HG02610 (cell line): ENCODE data around the gene TRIM56.
"Not testable (repeated sequence)": the region's sequence is repeated elsewhere in the genome, so short reads cannot be mapped to it uniquely, and the experiment has no call there.

Source experiments
- ATAC-seq: cut with Tn5 transposase; IDR thresholded peaks from one replicate; pipeline ENCODE4 v1.9.1; 2021; ENCODE audit warnings: mild to moderate bottlenecking, moderate library complexity; ENCODE audit not compliant: unreplicated experiment

Gene TRIM56

DNA sequence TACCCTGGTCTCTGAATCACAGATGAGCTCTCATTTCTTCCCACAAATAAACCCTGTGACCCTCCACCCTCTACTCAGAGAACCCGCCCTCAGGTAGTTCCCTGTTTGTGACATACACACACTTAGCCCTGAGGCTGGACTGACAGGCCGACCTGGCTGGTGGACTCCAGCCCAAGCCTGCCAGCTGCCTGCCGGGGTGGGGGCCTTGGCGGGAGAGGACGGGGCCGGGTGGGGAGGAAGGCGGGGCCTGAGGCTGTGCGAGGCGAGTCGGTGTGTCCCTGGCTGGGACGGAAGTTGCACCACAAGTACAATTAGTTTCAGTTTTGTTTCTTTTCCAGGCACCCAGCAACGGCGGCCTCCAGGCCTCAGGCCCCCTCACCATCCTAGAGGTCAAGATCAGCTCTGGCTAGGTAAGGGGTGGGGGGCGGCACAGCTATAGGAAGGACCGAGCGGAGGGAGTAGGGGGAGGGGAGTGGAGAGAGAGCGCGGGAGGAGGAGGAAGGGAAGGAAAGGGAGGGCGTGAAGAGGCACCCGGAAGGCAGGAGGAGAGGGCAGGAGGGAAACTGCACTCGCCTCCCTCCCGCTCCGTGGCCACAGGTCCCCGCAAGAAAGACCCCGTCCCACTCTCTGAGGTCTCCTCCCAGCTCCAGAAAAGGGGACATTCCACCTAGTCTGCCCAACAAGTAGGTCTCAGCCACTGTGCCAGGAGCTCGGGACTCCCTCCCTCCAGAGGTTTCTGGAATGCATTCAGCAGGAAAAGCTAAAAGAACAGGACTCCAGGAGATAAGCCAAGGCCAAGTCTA lies at the start of gene TRIM56:
Gene TRIM56, plus strand, starts transcription at position 320 of the 803 bp plus-strand sequence. CDS start 1,832 bp downstream, outside the sequence.
- ATAC-seq: peak; percentile 76

DNA sequence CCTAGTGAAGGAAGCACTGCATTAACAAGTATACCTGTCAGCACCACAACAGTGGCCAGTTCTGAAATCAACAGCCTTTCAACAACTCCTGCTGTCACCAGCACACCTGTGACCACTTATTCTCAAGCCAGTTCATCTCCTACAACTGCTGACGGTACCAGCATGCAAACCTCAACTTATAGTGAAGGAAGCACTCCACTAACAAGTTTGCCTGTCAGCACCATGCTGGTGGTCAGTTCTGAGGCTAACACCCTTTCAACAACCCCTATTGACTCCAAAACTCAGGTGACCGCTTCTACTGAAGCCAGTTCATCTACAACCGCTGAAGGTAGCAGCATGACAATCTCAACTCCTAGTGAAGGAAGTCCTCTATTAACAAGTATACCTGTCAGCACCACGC lies 49.3 kb upstream of the TRIM56 start:
- no peak for ATAC-seq

- not testable (repeated sequence) for ATAC-seq
These were observed 44.0 kb upstream of the TRIM56 start for GRCh38 chr7:101041283-101041682.

DNA sequence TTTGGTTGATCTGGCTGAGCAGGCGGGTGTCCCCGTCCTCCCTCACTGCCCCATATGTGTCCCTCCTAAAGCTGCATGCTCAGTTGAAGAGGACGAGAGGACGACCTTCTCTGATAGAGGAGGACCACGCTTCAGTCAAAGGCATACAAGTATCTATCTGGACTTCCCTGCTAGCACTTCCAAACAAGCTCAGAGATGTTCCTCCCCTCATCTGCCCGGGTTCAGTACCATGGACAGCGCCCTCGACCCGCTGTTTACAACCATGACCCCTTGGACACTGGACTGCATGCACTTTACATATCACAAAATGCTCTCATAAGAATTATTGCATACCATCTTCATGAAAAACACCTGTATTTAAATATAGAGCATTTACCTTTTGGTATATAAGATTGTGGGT lies 26.9 kb upstream of the TRIM56 start:
- ATAC-seq: no peak

DNA sequence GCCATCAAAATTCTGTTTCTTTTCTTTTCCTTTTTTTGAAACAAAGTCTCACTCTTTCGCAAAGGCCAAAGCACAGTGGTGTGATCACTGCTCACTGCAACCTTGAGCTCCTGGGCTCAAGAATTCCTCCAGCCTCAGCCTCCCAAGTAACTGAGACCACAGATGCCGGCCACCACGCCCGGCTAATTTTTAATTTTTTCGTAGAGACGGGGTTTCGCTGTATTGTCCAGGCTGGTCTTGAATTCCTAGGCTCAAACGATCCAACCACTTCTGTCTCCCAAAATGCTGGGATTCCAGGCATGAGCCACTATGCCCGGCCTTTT lies 25.7 kb upstream of the TRIM56 start:
- no peak for ATAC-seq

- ATAC-seq: no peak
These were observed 24.3 kb upstream of the TRIM56 start for GRCh38 chr7:101060992-101061391.

- not testable (repeated sequence) for ATAC-seq
These were observed 21.1 kb upstream of the TRIM56 start for GRCh38 chr7:101064176-101064550.

- not testable (repeated sequence) for ATAC-seq
These were observed 20.1 kb upstream of the TRIM56 start for GRCh38 chr7:101065162-101065561.

DNA sequence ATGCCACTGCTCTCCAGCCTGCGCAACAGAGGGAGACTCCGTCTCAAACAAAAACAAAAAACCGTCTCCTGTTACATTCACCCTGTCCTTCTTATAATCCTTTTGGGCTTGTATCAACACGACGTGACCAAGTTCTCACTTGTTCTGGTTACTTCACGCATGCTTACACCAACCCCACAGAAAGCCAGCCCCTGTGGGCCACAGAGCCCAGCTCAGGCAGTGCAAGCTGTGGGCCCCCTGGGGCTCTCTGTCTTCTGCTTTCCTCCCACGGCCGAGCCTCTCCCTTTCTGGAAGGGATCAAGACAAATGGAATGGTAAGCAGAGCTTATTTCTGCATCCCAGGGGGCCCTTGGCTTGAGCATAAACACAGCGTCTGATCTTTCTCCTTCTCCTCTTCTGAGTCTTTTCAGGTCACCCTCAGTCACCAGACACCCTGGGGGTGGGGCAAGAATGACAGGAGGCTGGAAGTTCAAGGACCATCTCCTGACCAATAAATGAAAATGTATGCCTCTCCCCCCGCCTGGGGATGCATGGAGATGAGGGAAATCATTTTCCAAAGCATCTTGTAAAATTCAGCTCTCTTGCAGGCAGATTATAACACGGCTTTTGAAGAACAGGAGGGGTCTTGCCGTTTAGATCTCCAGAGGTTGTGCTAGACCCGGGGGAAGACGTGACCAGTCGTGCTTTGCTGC lies 19.0 kb upstream of the TRIM56 start:
- ATAC-seq: no peak

DNA sequence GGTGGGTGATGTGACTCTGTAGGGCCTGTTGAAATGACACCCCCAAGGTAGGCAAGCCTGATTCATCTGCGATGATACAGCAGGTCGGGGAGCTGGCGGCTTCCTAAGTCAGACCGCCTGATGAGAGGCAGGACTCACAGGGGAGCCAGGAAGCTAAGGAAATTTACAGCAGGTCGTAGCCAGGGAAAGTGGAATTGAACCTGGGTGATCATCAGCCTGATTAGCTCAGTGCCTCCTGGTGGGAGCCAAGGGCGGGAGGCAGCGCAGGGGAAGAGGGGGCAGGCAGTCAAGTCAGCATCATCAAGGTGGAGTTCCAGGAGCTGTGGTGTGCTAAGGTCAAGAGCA lies 18.5 kb upstream of the TRIM56 start:
- no peak for ATAC-seq

DNA sequence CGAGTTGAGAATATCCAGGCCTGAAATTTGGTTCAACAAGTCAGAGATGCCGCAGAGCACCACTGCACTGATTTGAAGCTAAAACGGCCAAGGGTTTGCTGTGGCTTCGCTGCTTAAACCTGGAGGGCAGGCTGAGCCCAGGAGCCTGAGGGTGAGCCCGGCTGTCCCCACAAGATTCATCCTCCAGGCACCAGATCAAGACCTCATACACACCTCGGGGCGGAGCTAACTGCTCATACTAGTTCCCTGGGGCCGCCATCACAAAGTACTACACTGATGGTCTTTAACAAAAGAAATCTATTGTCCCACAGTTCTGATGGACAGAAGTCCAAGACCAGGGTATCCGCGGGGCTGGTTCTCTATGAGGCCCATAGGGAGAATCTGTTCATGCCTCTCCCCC lies 16.9 kb upstream of the TRIM56 start:
- ATAC-seq: no peak

- ATAC-seq: not testable (repeated sequence)
These were observed 13.7 kb upstream of the TRIM56 start for GRCh38 chr7:101071362-101072104.

- ATAC-seq: no peak
These were observed 9.6 kb upstream of the TRIM56 start for GRCh38 chr7:101075646-101076045.

GRCh38 chr7:101076183-101076582 lies 9.1 kb upstream of the TRIM56 start:
- ATAC-seq: not testable (repeated sequence)

DNA sequence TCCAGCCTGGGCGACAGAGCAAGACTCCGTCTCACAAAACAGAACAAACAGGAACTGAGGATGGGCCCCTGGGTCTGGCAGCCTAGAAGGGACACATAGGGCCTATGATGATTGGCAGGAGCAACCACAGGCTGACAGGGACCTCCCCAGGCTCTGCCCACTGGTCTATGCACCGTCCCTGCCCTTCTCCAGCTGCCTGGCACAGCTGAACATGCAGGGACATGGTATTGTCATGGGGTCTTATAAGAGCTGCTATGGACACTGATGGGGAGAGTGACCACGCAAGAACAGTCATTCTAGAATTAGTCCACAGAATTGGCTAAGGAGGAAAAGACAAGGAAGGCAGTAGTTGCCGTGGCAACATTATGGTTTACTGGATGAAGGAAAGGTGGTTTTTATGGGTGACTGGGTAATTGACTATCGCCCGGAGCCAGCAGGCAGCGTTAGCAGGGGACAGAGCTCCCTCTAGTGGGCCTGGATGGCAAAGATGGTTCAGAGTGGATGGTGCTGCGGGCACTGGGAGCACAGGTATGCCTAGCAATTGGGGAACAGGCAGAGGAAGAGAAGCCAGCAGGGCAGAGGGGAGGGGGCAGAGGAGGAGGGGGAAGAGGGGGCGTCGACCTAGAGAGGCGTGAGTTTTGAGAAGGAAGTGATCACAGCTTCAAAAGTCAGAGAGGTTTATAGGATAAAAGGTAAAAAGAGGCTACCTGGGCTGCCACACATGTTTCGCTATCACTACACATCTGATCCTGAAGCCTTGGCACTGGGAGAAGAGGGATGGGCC lies 7.8 kb upstream of the TRIM56 start:
- ATAC-seq: peak; percentile 83

GRCh38 chr7:101081432-101081831 lies 3.8 kb upstream of the TRIM56 start:
- ATAC-seq: no peak

GRCh38 chr7:101084865-101085161 lies 468 bp upstream of the TRIM56 start:
- ATAC-seq: no peak

DNA sequence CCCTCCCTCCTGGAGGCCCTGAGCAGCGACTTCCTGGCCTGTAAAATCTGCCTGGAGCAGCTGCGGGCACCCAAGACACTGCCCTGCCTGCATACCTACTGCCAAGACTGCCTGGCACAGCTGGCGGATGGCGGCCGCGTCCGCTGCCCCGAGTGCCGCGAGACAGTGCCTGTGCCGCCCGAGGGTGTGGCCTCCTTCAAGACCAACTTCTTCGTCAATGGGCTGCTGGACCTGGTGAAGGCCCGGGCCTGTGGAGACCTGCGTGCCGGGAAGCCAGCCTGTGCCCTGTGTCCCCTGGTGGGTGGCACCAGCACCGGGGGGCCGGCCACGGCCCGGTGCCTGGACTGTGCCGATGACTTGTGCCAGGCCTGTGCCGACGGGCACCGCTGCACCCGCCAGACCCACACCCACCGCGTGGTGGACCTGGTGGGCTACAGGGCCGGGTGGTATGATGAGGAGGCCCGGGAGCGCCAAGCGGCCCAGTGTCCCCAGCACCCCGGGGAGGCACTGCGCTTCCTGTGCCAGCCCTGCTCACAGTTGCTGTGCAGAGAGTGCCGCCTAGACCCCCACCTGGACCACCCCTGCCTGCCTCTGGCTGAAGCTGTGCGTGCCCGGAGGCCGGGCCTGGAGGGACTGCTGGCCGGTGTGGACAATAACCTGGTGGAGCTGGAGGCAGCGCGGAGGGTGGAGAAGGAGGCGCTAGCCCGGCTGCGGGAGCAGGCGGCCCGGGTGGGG lies 2.2 kb downstream of the TRIM56 start:
- ATAC-seq: no peak

GRCh38 chr7:101088069-101088425 lies 2.8 kb downstream of the TRIM56 start:
- no peak for ATAC-seq

DNA sequence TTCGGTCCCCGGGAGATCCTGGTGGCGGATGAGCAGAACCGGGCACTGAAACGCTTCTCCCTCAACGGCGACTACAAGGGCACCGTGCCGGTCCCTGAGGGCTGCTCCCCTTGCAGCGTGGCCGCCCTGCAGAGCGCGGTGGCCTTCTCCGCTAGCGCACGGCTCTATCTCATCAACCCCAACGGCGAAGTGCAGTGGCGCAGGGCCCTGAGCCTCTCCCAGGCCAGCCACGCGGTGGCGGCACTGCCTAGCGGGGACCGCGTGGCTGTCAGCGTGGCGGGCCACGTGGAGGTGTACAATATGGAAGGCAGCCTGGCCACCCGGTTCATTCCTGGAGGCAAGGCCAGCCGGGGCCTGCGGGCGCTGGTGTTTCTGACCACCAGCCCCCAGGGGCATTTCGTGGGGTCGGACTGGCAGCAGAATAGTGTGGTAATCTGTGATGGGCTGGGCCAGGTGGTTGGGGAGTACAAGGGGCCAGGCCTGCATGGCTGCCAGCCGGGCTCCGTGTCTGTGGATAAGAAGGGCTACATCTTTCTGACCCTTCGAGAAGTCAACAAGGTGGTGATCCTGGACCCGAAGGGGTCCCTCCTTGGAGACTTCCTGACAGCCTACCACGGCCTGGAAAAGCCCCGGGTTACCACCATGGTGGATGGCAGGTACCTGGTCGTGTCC lies 3.7 kb downstream of the TRIM56 start:
- ATAC-seq: no peak
